Measurements from ENCODE around the gene CARD8.

Gene CARD8

GRCh38 chr19:48169939-48170803 lies 85.5 kb downstream of the CARD8 start, which contains the start of the genes LIG1 and ZSWIM9:
LIG1 (minus strand) TSS chr19:48170344; CDS start chr19:48165566, 4,778 bp downstream.
ZSWIM9 (plus strand) TSS chr19:48170680; CDS start chr19:48171803, 1,123 bp downstream.
- peak; percentile 86 for DNase-seq

GRCh38 chr19:48169578-48169938 lies 86.2 kb downstream of the CARD8 start:
- DNase-seq = peak; percentile 95

GRCh38 chr19:48168689-48169088 lies 87.0 kb downstream of the CARD8 start:
- DNase-seq = no peak

- no peak for DNase-seq
Observed at GRCh38 chr19:48158210-48158790, 97.4 kb downstream of the CARD8 start.

Data from activated CD4-positive, alpha-beta T cell treated with anti-CD3 and anti-CD28 coated beads, Interleukin-2, amount 50 U/mL, for 1 hour (primary cell).